SU-DHL-6 (cell line): ENCODE data around the gene HSD17B8.

Experiments used
- CTCF ChIP-seq: fragments of 200-600 bp; sonication (generic); IDR thresholded peaks from one replicate; pipeline ENCODE4 v1.5.1; 2017; ENCODE audit warnings: antibody characterized with exemption, mild to moderate bottlenecking, low read length, moderate library complexity; ENCODE audit not compliant: insufficient read depth, poor library complexity, severe bottlenecking
- EZH2phosphoT487 ChIP-seq: fragments of 200-600 bp; sonication (generic), shearing (Covaris generic); conservative IDR thresholded peaks from 2 replicates; pipeline ENCODE4 v1.6.1; 2018; ENCODE audit warnings: mild to moderate bottlenecking, antibody characterized with exemption, low read length, moderate library complexity, mixed read lengths

GRCh38 chr6:33170176-33171015 lies 34.1 kb upstream of the HSD17B8 start:
- TF ChIP-seq CTCF (no peak), EZH2phosphoT487 (no peak)
